ENCODE measurements around the gene PDE3A. TPM values are rescaled to one million over a fixed set of nuclear protein-coding genes. Genes with fewer than 3 reads are reported as not detected.

PDE3A gene
- total and polyA plus RNA-seq, 3 donors from 2014 or later, result 1.6 to 4.8 (median 2.7) TPM

DNA sequence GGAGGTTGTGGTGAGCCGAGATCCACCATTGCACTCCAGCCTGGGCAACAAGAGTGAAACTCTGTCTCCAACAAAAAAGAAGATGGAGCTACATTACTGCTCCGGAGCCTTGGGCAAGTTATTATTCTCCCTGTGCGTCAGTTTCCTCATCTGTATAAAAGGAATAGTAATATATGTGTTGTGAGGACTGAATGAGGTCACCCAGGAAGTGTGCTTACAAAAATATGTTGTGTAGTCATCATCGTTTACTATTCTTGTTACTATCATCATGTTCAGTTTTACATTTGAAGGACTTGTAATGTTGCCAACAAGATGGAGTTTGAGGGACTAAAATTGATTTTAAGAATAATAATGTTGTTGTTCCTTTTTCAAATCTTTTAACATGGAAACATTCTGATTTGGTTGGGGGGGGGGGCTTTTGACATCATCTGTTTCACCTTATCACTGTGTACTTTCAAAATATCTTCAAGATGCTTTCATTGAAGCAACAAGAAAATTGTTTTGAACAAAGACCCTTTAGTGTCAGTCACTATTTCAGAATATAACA, 156.8 kb downstream of the PDE3A start:
- DNase-seq, result no peak
- Histone ChIP-seq H3K36me3 (ENCODE audit: low read depth, missing control alignments) (no peaks in the 10 kb centered on the region), H3K27me3 (no peaks in the 10 kb centered on the region), H3K9me3 (no peaks in the 10 kb centered on the region), H3K4me1 (no peaks in the 10 kb centered on the region), H3K4me3 (no peak overlapping the region), H3K27ac (no peak overlapping the region)
- intact Hi-C loops (cut with DNase I; ENCODE audit: low total_unique reads), result no loop called here
- WGBS, 2 donors, result 86 to 90% methylated on average over 4 of the region's 4 CpGs
- TF ChIP-seq, protein P1, sequence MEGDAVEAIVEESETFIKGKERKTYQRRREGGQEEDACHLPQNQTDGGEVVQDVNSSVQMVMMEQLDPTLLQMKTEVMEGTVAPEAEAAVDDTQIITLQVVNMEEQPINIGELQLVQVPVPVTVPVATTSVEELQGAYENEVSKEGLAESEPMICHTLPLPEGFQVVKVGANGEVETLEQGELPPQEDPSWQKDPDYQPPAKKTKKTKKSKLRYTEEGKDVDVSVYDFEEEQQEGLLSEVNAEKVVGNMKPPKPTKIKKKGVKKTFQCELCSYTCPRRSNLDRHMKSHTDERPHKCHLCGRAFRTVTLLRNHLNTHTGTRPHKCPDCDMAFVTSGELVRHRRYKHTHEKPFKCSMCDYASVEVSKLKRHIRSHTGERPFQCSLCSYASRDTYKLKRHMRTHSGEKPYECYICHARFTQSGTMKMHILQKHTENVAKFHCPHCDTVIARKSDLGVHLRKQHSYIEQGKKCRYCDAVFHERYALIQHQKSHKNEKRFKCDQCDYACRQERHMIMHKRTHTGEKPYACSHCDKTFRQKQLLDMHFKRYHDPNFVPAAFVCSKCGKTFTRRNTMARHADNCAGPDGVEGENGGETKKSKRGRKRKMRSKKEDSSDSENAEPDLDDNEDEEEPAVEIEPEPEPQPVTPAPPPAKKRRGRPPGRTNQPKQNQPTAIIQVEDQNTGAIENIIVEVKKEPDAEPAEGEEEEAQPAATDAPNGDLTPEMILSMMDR (IDR thresholded peaks at IDR 0.05), result no peak
- TF ChIP-seq POLR2A (IDR thresholded peaks at IDR 0.05), result no peak

- Histone ChIP-seq H3K27ac (no peak overlapping the region), H3K9me3 (no peaks in the 10 kb centered on the region), H3K4me1 (no peaks in the 10 kb centered on the region), H3K36me3 (ENCODE audit: low read depth, missing control alignments) (no peaks in the 10 kb centered on the region), H3K27me3 (no peaks in the 10 kb centered on the region), H3K4me3 (no peak overlapping the region)
- 64 to 68% methylated on average over 8 of the region's 8 CpGs for WGBS, 2 donors
- TF ChIP-seq, protein P1 (IDR thresholded peaks at IDR 0.05), result no peak
- no peak for TF ChIP-seq POLR2A (IDR thresholded peaks at IDR 0.05)
- no peak for DNase-seq
- intact Hi-C loops (cut with DNase I; ENCODE audit: low total_unique reads), result no loop called here
Measured at GRCh38 chr12:20527417-20528163, 159.3 kb downstream of the PDE3A start.

DNA sequence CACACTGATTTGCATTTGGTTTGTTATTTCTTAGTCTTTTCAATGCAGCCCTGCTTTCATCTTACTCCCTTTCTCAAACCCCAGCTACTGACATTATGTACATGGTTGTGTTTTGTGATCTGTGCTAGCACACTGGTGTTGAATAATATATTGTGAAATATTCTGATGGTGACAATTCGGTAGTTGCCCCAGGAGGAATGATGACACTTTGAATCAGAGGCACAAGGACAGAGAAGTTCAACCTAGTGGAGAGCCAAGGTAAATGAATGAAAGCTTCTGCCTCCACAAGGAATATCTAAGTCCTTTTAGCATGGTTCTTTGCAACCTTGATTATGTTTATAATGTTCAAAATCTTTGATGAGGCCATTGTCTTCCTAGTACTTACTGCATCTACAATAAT, 159.9 kb downstream of the PDE3A start:
- intact Hi-C loops (cut with DNase I; ENCODE audit: low total_unique reads), result no loop called here
- Histone ChIP-seq H3K4me1 (no peaks in the 10 kb centered on the region), H3K36me3 (ENCODE audit: low read depth, missing control alignments) (no peaks in the 10 kb centered on the region), H3K9me3 (no peaks in the 10 kb centered on the region), H3K4me3 (no peak overlapping the region), H3K27ac (no peak overlapping the region), H3K27me3 (no peaks in the 10 kb centered on the region)
- 68 to 88% methylated on average over 1 of the region's 1 CpG for WGBS, 2 donors
- TF ChIP-seq, protein P1 (IDR thresholded peaks at IDR 0.05), result no peak
- TF ChIP-seq POLR2A (IDR thresholded peaks at IDR 0.05), result no peak
- DNase-seq, result no peak

DNA sequence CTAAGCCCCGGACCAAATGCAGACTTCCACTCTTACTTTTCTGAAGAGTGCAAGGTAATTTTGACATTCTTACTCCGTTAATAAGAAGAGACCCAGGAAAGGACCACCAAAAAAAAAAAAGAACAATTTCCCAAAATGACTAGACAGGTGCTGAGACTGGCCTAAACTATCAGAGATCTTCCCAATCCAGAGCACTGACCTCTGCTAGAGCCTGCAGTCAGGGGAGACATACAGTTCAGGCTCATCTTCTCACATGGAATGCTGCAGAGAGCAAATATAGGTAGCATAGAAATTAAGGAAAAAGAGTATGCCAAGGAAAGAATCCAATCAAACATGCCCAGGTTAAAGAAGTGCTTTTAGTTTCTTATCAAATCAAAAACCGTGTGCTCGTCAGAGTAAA, 177.9 kb downstream of the PDE3A start:
- no peaks in the 10 kb centered on the region for H3K36me3 ChIP-seq (ENCODE audit: low read depth, missing control alignments)
- H3K27ac ChIP-seq, result no peak overlapping the region
- H3K27me3 ChIP-seq, result no peaks in the 10 kb centered on the region
- no peaks in the 10 kb centered on the region for H3K9me3 ChIP-seq
- H3K4me3 ChIP-seq, result no peak overlapping the region
- 68 to 71% methylated on average over 4 of the region's 4 CpGs for WGBS, 2 donors
- TF ChIP-seq, protein P1 (IDR thresholded peaks at IDR 0.05), result no peak
- no peak for TF ChIP-seq POLR2A (IDR thresholded peaks at IDR 0.05)
- intact Hi-C loops (cut with DNase I; ENCODE audit: low total_unique reads), result no loop called here
- no peaks in the 10 kb centered on the region for H3K4me1 ChIP-seq
- DNase-seq, result no peak
